ENCODE results near the gene C10orf62.

GRCh38 chr10:97631098-97631497, 41.6 kb downstream of the C10orf62 start:
- TF ChIP-seq CTCF (IDR thresholded peaks at IDR 0.05) (no peak), POLR2AphosphoS5 (IDR thresholded peaks at IDR 0.05) (no peak)
